SH-SY5Y (cell line): Measurements from ENCODE around the gene METTL24.

Source experiments
- GATA2 ChIP-seq: IDR thresholded peaks from 2 replicates; pipeline ENCODE4 v1.6.1; 2011; ENCODE audit warnings: mild to moderate bottlenecking, low read depth, low read length
- GATA3 ChIP-seq: IDR thresholded peaks from 2 replicates; pipeline ENCODE4 v1.6.1; 2011; ENCODE audit warnings: low read depth, mild to moderate bottlenecking, low read length, moderate library complexity

DNA sequence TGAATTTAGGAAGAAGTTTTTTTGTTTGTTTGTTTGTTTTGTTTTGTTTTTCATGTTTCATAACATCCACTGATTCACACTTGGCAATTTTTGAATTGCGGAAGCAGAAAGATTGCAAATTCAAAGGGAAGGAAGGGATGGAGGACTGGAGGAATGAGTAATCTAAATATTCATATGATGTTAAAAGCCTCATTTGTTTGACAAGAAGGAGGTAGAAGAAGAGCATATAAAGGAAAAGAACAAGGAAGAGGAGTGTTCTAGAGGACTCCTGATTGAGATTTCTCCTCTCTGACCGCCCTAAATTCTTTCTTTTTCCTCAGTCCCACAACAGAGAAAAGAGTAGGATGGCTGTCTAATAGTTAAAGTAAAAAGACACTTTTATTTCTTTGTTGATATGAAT is 88.5 kb downstream of the METTL24 start:
- TF ChIP-seq GATA2 (no peak), GATA3 (no peak)
